ENCODE measurements around the gene RPS6KA2. TPM values are rescaled to one million over a fixed set of nuclear protein-coding genes. Genes with fewer than 3 reads are reported as not detected.

The RPS6KA2 gene
- total and polyA plus RNA-seq, 2 donors (not counting 3 experiments of a cell fraction or from before 2014, with no cell fraction given): 54.5 to 75.8 TPM

- FAIRE-seq: no peak
- no peak overlapping the region for H3K9ac ChIP-seq (replicated peaks; ENCODE audit: extremely low read depth, insufficient read depth, low read length)
- CTCF ChIA-PET: interaction anchor here (1.4 kb wide), 1 partner anchor 16 kb away, joined by 3 read pairs; no protein-coding TSS in a partner anchor
- BruUV-seq (replicated peaks): no TSS peak
- H3K27me3 ChIP-seq (ENCODE audit: control insufficient read depth in 2 of 2, insufficient read depth in 2 of 2, low read length in 2 of 2): no peaks in the 10 kb centered on the region
- POLR2A ChIA-PET: no interaction called here
- no peaks in the 10 kb centered on the region for H3K9me3 ChIP-seq (replicated peaks; ENCODE audit: control insufficient read depth, insufficient read depth, low read length)
- H4K20me1 ChIP-seq (replicated peaks; ENCODE audit: control insufficient read depth, extremely low read depth, insufficient read depth, low read length): no peaks in the 10 kb centered on the region
- TF ChIP-seq GATA2 (IDR thresholded peaks at IDR 0.05; ENCODE audit: insufficient read depth, insufficient read length, low read depth, low read length): no peak
- no peak for TF ChIP-seq MYC (IDR thresholded peaks at IDR 0.05; ENCODE audit: low read depth, low read length)
- TF ChIP-seq POLR2A (IDR thresholded peaks at IDR 0.05; ENCODE audit: low read depth, low read length): no peak
- TF ChIP-seq EZH2 (IDR thresholded peaks at IDR 0.05; ENCODE audit: borderline replicate concordance, low read depth, low read length, severe bottlenecking): no peak
- TF ChIP-seq JUN (IDR thresholded peaks at IDR 0.05; ENCODE audit: borderline replicate concordance, insufficient read depth, insufficient read length, low read depth): no peak
- TF ChIP-seq FOS (IDR thresholded peaks at IDR 0.05; ENCODE audit: borderline replicate concordance, insufficient read depth, low read length): no peak
- no peak for TF ChIP-seq CTCF (IDR thresholded peaks at IDR 0.05; ENCODE audit: extremely low read depth in 1 of 2, insufficient read depth in 1 of 2, low read depth in 1 of 2, low read length in 2 of 2)
- TF ChIP-seq POLR2AphosphoS5 (IDR thresholded peaks at IDR 0.05; ENCODE audit: insufficient read depth, low read depth, low read length): no peak
- H3K9me1 ChIP-seq (replicated peaks; ENCODE audit: control insufficient read depth, extremely low read depth, insufficient read depth, low read length): no peaks in the 10 kb centered on the region
- no peaks in the 10 kb centered on the region for H3K79me2 ChIP-seq (ENCODE audit: control insufficient read depth, insufficient read depth, low read length)
- H3K4me2 ChIP-seq (ENCODE audit: insufficient read depth, low read length): no peak overlapping the region
- DNase-seq (ENCODE audit: low read depth, low spot score): no peak
- H3K4me3 ChIP-seq (replicated peaks in 1 of 3; ENCODE audit: insufficient read depth in 1 of 3, low read depth in 1 of 3, low read length in 3 of 3): no peak overlapping the region
- dilution Hi-C loops (cut with MboI; ENCODE audit: extremely low pct_ligation_motif_present, low sequenced_read_pairs) (no loop called here), intact Hi-C loops (cut with micrococcal nuclease) (no loop called here)
- H2AFZ ChIP-seq (ENCODE audit: low read depth, low read length): no peak overlapping the region
- peaks cover 8 to 53% of the 10 kb centered on the region in 2 experiments for H3K36me3 ChIP-seq (ENCODE audit: control insufficient read depth in 2 of 2, extremely low read depth in 1 of 2, insufficient read depth in 2 of 2, low read length in 2 of 2)
- no peaks in the 10 kb centered on the region for H3K4me1 ChIP-seq (ENCODE audit: control insufficient read depth, extremely low read depth, insufficient read depth, low read length)
- no peak overlapping the region for H3K27ac ChIP-seq (ENCODE audit: insufficient read depth, low read depth, low read length)
These were observed 119.1 kb downstream of the RPS6KA2 start for GRCh38 chr6:166507809-166508564.

All from endothelial cell of umbilical vein (primary cell).